ENCODE data around the gene MLN.

MLN gene

DNA sequence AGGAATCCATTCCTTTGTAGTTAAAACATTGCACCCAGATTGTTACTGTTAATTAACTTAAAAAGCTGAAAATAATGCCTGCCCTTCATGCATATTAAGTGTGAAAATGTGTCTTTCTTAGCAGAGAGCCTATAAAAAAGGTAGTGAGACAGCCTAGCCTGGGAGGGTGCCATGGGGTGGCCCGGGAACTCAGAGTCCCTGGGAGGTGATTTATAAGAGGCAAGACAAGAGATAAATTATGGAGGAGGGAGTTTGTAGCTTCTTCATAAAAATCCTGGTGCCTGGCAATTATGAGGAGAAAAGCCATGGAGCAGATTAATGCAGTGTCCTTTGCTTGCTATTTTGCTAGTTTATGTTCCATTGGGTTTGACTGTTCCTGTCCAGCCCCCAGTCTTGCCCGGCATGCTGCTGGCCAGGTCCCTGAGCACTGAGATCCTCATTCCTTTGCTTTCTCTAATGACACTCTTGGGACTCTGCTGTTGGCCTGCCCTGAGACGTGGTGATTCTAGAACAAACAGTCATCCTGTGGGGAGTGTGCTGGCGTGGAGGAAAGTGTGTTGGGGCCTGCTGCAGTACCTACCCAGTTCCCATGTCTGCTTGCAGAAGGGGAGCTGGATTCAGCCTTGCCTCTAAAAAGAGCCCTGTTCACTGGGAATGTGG, 4.2 kb downstream of the MLN start:
- peaks cover 0 to 2% (median 0%) of the 10 kb centered on the region in 4 experiments for H3K4me1 ChIP-seq (ENCODE audit: control extremely low read depth in 1 of 4, control insufficient read depth in 4 of 4, insufficient read depth in 4 of 4, low read length in 3 of 4)
- POLR2A ChIA-PET: no interaction called here
- H3K9me3 ChIP-seq (ENCODE audit: control extremely low read depth in 1 of 5, control insufficient read depth in 4 of 5, insufficient read depth in 2 of 5, low read depth in 1 of 5, low read length in 4 of 5): no peaks in the 10 kb centered on the region
- peaks cover 0 to 9% (median 5%) of the 10 kb centered on the region in 5 experiments for H3K27me3 ChIP-seq (replicated peaks in 2 of 5; ENCODE audit: control insufficient read depth in 4 of 5, insufficient read depth in 5 of 5, low read length in 4 of 5)
- 84% methylated on average over 3 of the region's 4 CpGs for WGBS (ENCODE audit: insufficient coverage)
- no peak overlapping the region for H3K4me3 ChIP-seq (ENCODE audit: control insufficient read depth in 1 of 7, extremely low read depth in 1 of 7, insufficient read depth in 4 of 7, low read depth in 2 of 7, low read length in 6 of 7)
- no peak for DNase-seq
- CTCF ChIA-PET: interaction anchor here (0.6 kb wide), 1 partner anchor 355 kb away, joined by 3 read pairs; no protein-coding TSS in a partner anchor
- H3K27ac ChIP-seq (ENCODE audit: insufficient read depth in 1 of 2, low read depth in 1 of 2, low read length in 2 of 2, poor library complexity in 1 of 2, severe bottlenecking in 2 of 2): no peak overlapping the region
- H3K36me3 ChIP-seq (ENCODE audit: control insufficient read depth in 4 of 4, insufficient read depth in 4 of 4, low read length in 3 of 4): no peaks in the 10 kb centered on the region

DNA sequence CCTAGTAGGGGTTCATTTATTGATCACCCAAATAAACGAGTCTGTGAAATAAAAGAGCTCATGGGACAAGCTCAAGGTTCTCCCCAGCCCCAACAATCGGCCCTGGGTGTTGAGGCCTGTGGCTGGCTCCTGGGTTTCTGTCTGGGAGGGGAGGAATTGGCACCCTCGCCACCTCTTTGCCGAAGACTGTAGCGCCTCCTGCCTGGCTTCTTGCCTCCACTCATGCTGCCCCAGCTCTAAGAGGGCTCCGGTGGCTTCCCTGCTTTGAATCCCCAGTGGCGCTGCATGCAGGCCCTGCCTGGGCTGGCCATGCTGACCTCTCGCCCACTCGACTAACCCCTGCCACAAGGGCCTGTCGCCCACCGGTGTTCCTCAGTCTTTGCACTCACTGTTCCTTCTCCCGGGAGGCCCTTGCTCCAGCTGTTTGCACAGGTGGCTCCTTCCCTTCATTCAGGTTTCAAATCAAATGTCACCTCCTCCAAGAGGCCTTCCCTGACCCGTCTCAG, 5.4 kb downstream of the MLN start:
- CTCF ChIA-PET: interaction anchor here (1.5 kb wide), 1 partner anchor 27 kb away, joined by 4 read pairs; no protein-coding TSS in a partner anchor
- DNase-seq: no peak
- peaks cover 0 to 2% (median 0%) of the 10 kb centered on the region in 4 experiments for H3K4me1 ChIP-seq (ENCODE audit: control extremely low read depth in 1 of 4, control insufficient read depth in 4 of 4, insufficient read depth in 4 of 4, low read length in 3 of 4)
- H3K27ac ChIP-seq (ENCODE audit: insufficient read depth in 1 of 2, low read depth in 1 of 2, low read length in 2 of 2, poor library complexity in 1 of 2, severe bottlenecking in 2 of 2): no peak overlapping the region
- POLR2A ChIA-PET: no interaction called here
- H3K36me3 ChIP-seq (ENCODE audit: control insufficient read depth in 4 of 4, insufficient read depth in 4 of 4, low read length in 3 of 4): no peaks in the 10 kb centered on the region
- peaks cover 0 to 11% (median 7%) of the 10 kb centered on the region in 5 experiments for H3K27me3 ChIP-seq (replicated peaks in 2 of 5; ENCODE audit: control insufficient read depth in 4 of 5, insufficient read depth in 5 of 5, low read length in 4 of 5)
- WGBS (ENCODE audit: insufficient coverage): 84% methylated on average over 12 of the region's 13 CpGs
- H3K4me3 ChIP-seq (ENCODE audit: control insufficient read depth in 1 of 7, extremely low read depth in 1 of 7, insufficient read depth in 4 of 7, low read depth in 2 of 7, low read length in 6 of 7): no peak overlapping the region
- H3K9me3 ChIP-seq (ENCODE audit: control extremely low read depth in 1 of 5, control insufficient read depth in 4 of 5, insufficient read depth in 2 of 5, low read depth in 1 of 5, low read length in 4 of 5): no peaks in the 10 kb centered on the region

DNA sequence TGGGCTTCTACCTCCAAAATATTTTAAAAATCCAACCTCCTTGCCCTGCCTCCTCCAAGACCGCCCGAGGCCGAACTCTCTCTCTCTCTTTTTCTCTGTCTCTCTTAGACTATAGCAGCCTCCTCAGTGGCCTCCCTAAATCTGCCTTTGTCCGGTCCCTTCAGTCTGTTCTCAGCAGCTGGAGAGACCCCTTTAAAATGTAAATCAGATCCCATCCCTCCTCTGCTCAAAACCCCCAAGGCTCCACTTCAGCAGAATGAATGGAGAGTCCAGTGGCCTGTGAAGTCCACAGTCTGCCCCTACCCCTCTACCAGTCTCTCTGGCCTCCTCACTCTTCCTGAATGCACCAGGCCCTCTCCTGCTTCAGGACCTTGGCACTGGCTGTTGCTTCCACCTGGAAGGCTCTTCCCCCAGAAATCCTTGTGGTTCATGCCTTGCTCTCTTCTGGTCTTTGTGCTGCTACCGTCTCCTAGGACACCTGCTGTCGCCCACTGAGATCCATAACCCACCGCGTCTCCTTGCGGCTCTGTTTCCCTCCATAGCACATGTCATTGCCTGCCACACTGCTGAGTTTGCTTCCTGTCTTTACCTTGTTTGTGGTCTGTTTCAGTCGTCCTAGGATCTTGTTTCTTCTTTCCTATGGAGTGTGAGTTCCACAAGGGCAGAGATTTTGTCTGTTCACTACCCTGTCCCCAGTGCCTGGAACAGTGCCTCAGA, 6.0 kb downstream of the MLN start:
- 59% methylated on average over 10 of the region's 10 CpGs for WGBS (ENCODE audit: insufficient coverage)
- Histone ChIP-seq H3K4me1 (ENCODE audit: control extremely low read depth in 1 of 4, control insufficient read depth in 4 of 4, insufficient read depth in 4 of 4, low read length in 3 of 4) (peaks cover 0 to 2% (median 0%) of the 10 kb centered on the region in 4 experiments), H3K36me3 (ENCODE audit: control insufficient read depth in 4 of 4, insufficient read depth in 4 of 4, low read length in 3 of 4) (no peaks in the 10 kb centered on the region), H3K9me3 (ENCODE audit: control extremely low read depth in 1 of 5, control insufficient read depth in 4 of 5, insufficient read depth in 2 of 5, low read depth in 1 of 5, low read length in 4 of 5) (no peaks in the 10 kb centered on the region), H3K4me3 (ENCODE audit: control insufficient read depth in 1 of 7, extremely low read depth in 1 of 7, insufficient read depth in 4 of 7, low read depth in 2 of 7, low read length in 6 of 7) (no peak overlapping the region), H3K27ac (ENCODE audit: insufficient read depth in 1 of 2, low read depth in 1 of 2, low read length in 2 of 2, poor library complexity in 1 of 2, severe bottlenecking in 2 of 2) (no peak overlapping the region), H3K27me3 (replicated peaks in 2 of 5; ENCODE audit: control insufficient read depth in 4 of 5, insufficient read depth in 5 of 5, low read length in 4 of 5) (peaks cover 0 to 16% (median 7%) of the 10 kb centered on the region in 5 experiments)
- ChIA-PET CTCF (interaction anchor here (1.5 kb wide), 1 partner anchor 26 kb away, joined by 4 read pairs; no protein-coding TSS in a partner anchor), POLR2A (no interaction called here)
- peak in 1 of 3 donors; percentile 16 for DNase-seq

DNA sequence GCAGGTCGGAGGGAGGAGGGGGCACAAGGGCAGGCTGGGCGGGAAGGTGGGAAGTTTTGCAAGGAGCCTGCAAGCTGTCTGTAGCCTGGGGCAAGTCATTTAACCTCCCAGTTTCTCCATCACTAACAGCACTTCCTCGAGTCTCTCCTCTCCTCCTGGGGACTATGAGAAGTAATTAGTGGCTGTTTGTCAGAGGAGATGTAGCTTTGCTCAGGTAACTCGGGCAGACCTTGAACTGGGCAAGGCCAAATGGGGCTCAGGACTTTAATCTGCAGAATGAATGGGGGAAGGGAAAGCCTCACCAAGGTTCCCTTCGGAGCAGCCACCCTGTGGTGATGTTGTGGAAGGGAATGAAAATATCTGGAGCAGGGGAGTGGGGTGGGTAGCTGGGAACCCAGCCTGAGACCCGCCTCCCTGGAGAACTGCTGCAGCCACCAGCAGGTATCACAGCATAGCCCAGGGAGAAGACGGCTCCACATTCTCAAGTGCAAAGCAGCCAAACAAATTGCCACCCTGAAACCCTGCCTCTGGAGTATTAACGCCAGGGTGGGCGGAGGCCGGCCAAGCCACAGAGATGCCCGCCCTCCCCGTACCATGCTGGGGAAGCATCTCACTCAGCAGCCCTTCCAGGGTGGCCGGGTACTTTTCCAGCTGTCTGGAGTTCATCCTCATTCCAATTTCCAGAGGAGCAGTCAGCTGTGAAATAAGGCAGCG, 8.7 kb downstream of the MLN start:
- Histone ChIP-seq H3K36me3 (ENCODE audit: control insufficient read depth in 4 of 4, insufficient read depth in 4 of 4, low read length in 3 of 4) (no peaks in the 10 kb centered on the region), H3K27me3 (replicated peaks in 2 of 5; ENCODE audit: control insufficient read depth in 4 of 5, insufficient read depth in 5 of 5, low read length in 4 of 5) (peaks cover 0 to 18% (median 5%) of the 10 kb centered on the region in 5 experiments), H3K4me1 (ENCODE audit: control extremely low read depth in 1 of 4, control insufficient read depth in 4 of 4, insufficient read depth in 4 of 4, low read length in 3 of 4) (peaks cover 0 to 2% (median 0%) of the 10 kb centered on the region in 4 experiments), H3K9me3 (ENCODE audit: control extremely low read depth in 1 of 5, control insufficient read depth in 4 of 5, insufficient read depth in 2 of 5, low read depth in 1 of 5, low read length in 4 of 5) (no peaks in the 10 kb centered on the region), H3K27ac (ENCODE audit: insufficient read depth in 1 of 2, low read depth in 1 of 2, low read length in 2 of 2, poor library complexity in 1 of 2, severe bottlenecking in 2 of 2) (no peak overlapping the region), H3K4me3 (ENCODE audit: control insufficient read depth in 1 of 7, extremely low read depth in 1 of 7, insufficient read depth in 4 of 7, low read depth in 2 of 7, low read length in 6 of 7) (no peak overlapping the region)
- 75% methylated on average over 11 of the region's 14 CpGs for WGBS (ENCODE audit: insufficient coverage)
- DNase-seq: no peak
- CTCF ChIA-PET: no interaction called here
- POLR2A ChIA-PET: no interaction called here

DNA sequence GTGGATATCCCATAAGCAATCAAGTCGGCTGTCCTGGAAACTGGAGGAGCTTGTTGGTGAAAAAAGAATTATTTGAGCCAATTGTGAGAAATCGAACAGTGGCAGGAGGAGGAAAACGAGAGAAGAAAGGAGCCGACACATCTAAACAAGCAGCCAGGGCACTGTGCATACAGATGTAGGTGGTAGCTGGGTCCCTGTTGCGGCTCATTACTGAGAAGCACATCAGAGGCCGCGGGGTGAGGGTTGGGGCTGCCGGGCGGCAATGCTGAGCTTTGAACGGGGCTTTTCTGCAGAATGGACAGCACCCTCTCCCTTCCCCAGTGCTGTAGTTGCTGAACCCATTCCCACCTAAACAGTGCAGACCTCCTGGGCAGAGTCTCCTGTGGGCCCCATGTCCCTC, 10.8 kb downstream of the MLN start:
- POLR2A ChIA-PET: interaction anchor here (0.5 kb wide), 1 partner anchor 13 kb away, joined by 9 read pairs; no protein-coding TSS in a partner anchor
- H3K4me3 ChIP-seq (ENCODE audit: control insufficient read depth in 1 of 7, extremely low read depth in 1 of 7, insufficient read depth in 4 of 7, low read depth in 2 of 7, low read length in 6 of 7): no peak overlapping the region
- WGBS (ENCODE audit: insufficient coverage): 84% methylated on average over 7 of the region's 10 CpGs
- H3K9me3 ChIP-seq (ENCODE audit: control extremely low read depth in 1 of 5, control insufficient read depth in 4 of 5, insufficient read depth in 2 of 5, low read depth in 1 of 5, low read length in 4 of 5): no peaks in the 10 kb centered on the region
- peaks cover 0 to 15% (median 5%) of the 10 kb centered on the region in 5 experiments for H3K27me3 ChIP-seq (replicated peaks in 2 of 5; ENCODE audit: control insufficient read depth in 4 of 5, insufficient read depth in 5 of 5, low read length in 4 of 5)
- no peak overlapping the region for H3K27ac ChIP-seq (ENCODE audit: insufficient read depth in 1 of 2, low read depth in 1 of 2, low read length in 2 of 2, poor library complexity in 1 of 2, severe bottlenecking in 2 of 2)
- CTCF ChIA-PET: interaction anchor here (0.6 to 1.2 kb wide), 2 partner anchors 14 to 22 kb away, joined by 3 to 6 read pairs; no protein-coding TSS in a partner anchor
- peaks cover 0 to 8% (median 3%) of the 10 kb centered on the region in 4 experiments for H3K4me1 ChIP-seq (ENCODE audit: control extremely low read depth in 1 of 4, control insufficient read depth in 4 of 4, insufficient read depth in 4 of 4, low read length in 3 of 4)
- no peaks in the 10 kb centered on the region for H3K36me3 ChIP-seq (ENCODE audit: control insufficient read depth in 4 of 4, insufficient read depth in 4 of 4, low read length in 3 of 4)
- DNase-seq: no peak

DNA sequence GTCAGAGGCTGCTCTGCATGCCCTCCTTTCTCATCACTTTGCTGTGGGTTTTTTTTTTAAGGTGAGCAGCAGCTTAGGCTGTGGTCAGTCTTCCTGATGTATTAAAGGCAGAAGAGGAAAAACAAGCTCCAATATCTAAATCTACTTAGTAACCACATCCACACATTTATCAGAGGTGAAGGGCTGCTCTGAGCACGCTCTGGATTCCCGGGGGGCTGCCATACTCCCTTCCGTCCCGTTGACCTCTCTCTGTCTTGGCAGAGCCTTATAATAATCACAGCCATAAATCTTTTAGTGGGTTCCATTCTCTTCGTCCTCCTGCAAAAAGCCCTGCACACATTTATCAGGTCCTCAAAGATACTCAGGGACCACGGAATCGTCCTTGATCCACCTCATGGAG, 12.2 kb downstream of the MLN start:
- peaks cover 0 to 7% (median under 1%) of the 10 kb centered on the region in 4 experiments for H3K36me3 ChIP-seq (ENCODE audit: control insufficient read depth in 4 of 4, insufficient read depth in 4 of 4, low read length in 3 of 4)
- CTCF ChIA-PET: interaction anchor here (1.3 kb wide), 1 partner anchor 20 kb away, joined by 4 read pairs; no protein-coding TSS in a partner anchor
- H3K4me3 ChIP-seq (ENCODE audit: control insufficient read depth in 1 of 7, extremely low read depth in 1 of 7, insufficient read depth in 4 of 7, low read depth in 2 of 7, low read length in 6 of 7): no peak overlapping the region
- no peaks in the 10 kb centered on the region for H3K9me3 ChIP-seq (ENCODE audit: control extremely low read depth in 1 of 5, control insufficient read depth in 4 of 5, insufficient read depth in 2 of 5, low read depth in 1 of 5, low read length in 4 of 5)
- POLR2A ChIA-PET: no interaction called here
- no peak overlapping the region for H3K27ac ChIP-seq (ENCODE audit: insufficient read depth in 1 of 2, low read depth in 1 of 2, low read length in 2 of 2, poor library complexity in 1 of 2, severe bottlenecking in 2 of 2)
- no peak for DNase-seq
- H3K27me3 ChIP-seq (replicated peaks in 2 of 5; ENCODE audit: control insufficient read depth in 4 of 5, insufficient read depth in 5 of 5, low read length in 4 of 5): peaks cover 0 to 15% (median 5%) of the 10 kb centered on the region in 5 experiments
- WGBS (ENCODE audit: insufficient coverage): 83% methylated on average over 4 of the region's 7 CpGs
- H3K4me1 ChIP-seq (ENCODE audit: control extremely low read depth in 1 of 4, control insufficient read depth in 4 of 4, insufficient read depth in 4 of 4, low read length in 3 of 4): peaks cover 9 to 22% (median 17%) of the 10 kb centered on the region in 4 experiments
